SU-DHL-6 (cell line): ENCODE measurements around the gene MTG1.

Experiments
- EZH2phosphoT487 ChIP-seq: fragments of 200-600 bp; sonication (generic), shearing (Covaris generic); conservative IDR thresholded peaks from 2 replicates; pipeline ENCODE4 v1.6.1; 2018; ENCODE audit warnings: mild to moderate bottlenecking, antibody characterized with exemption, low read length, moderate library complexity, mixed read lengths
- TF ChIP-seq, protein P1 (sequence below): fragments of 200-600 bp; sonication (generic); IDR thresholded peaks from one replicate; pipeline ENCODE4 v1.5.1; 2017; ENCODE audit warnings: antibody characterized with exemption, mild to moderate bottlenecking, low read length, moderate library complexity; ENCODE audit not compliant: insufficient read depth, poor library complexity, severe bottlenecking

DNA sequence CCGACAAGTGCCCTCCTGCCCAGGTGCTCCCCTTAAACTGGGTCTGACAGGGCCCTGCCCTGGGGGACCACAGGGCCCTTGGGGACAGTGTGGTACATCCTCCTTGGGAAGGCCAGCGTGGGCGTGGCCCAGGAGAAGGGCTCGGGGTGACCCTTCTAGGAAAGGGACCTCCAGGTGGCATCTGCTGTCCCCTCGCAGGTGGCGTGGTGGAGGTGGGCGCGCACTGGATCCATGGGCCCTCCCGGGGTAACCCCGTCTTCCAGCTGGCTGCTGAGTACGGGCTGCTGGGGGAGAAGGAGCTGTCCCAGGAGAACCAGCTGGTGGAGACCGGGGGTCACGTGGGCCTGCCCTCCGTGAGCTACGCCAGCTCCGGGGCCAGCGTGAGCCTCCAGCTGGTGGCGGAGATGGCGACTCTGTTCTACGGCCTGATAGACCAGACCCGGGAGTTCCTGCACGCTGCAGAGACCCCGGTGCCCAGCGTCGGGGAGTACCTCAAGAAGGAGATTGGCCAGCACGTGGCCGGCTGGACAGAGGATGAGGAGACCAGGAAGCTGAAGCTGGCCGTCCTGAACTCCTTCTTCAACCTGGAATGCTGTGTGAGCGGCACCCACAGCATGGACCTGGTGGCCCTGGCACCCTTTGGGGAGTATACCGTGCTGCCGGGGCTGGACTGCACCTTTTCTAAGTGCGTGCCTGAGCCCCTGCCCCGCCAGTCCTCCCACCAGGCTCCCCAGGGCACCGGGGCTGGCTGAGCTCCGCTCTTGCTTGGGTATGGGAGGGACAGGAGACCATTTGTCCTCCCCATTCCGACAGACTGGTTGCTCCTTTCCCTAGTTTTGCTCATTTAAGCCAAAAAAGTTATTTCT lies 13.9 kb upstream of the MTG1 start:
- TF ChIP-seq, protein P1, sequence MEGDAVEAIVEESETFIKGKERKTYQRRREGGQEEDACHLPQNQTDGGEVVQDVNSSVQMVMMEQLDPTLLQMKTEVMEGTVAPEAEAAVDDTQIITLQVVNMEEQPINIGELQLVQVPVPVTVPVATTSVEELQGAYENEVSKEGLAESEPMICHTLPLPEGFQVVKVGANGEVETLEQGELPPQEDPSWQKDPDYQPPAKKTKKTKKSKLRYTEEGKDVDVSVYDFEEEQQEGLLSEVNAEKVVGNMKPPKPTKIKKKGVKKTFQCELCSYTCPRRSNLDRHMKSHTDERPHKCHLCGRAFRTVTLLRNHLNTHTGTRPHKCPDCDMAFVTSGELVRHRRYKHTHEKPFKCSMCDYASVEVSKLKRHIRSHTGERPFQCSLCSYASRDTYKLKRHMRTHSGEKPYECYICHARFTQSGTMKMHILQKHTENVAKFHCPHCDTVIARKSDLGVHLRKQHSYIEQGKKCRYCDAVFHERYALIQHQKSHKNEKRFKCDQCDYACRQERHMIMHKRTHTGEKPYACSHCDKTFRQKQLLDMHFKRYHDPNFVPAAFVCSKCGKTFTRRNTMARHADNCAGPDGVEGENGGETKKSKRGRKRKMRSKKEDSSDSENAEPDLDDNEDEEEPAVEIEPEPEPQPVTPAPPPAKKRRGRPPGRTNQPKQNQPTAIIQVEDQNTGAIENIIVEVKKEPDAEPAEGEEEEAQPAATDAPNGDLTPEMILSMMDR: no peak
- no peak for TF ChIP-seq EZH2phosphoT487
